Liver (tissue), 3 donors: ENCODE results near the gene ASXL1.

Source experiments
- CTCF ChIP-seq: fragments of 150-350 bp; IDR thresholded peaks from 2 replicates; pipeline ENCODE4 v1.5.1; 2017; ENCODE audit warnings: improper control_type of control experiment, low read depth, low read length; ENCODE audit not compliant: missing input control
- MAX ChIP-seq: IDR thresholded peaks from 2 replicates; pipeline ENCODE4 v1.6.1; 2016; ENCODE audit warnings: antibody characterized with exemption
- TAF1 ChIP-seq: conservative IDR thresholded peaks from 2 replicates; pipeline ENCODE4 v1.6.1; 2016; ENCODE audit warnings: antibody characterized with exemption, mild to moderate bottlenecking
- TF ChIP-seq, protein P1 (sequence below): IDR thresholded peaks from 2 replicates; pipeline ENCODE4 v1.6.1; 2016; ENCODE audit warnings: antibody characterized with exemption
- donor health status: healthy.
- donor health status: healthy.

GRCh38 chr20:32316667-32317066 lies 41.5 kb upstream of the ASXL1 start:
- no peak for TF ChIP-seq CTCF
- no peak for TF ChIP-seq MAX
- TF ChIP-seq, protein P1, sequence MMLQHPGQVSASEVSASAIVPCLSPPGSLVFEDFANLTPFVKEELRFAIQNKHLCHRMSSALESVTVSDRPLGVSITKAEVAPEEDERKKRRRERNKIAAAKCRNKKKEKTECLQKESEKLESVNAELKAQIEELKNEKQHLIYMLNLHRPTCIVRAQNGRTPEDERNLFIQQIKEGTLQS: no peak
- no peak for TF ChIP-seq TAF1
